Activated naive CD4-positive, alpha-beta T cell treated with anti-CD3 and anti-CD28 coated beads, Interleukin-2, amount 50 U/mL, for 16 hours (primary cell): ENCODE measurements around the gene ELAVL4.

Experiments
- DNase-seq: peaks from one replicate; pipeline ENCODE4 v3.0.0-alpha.2; 2020

Gene ELAVL4

DNA sequence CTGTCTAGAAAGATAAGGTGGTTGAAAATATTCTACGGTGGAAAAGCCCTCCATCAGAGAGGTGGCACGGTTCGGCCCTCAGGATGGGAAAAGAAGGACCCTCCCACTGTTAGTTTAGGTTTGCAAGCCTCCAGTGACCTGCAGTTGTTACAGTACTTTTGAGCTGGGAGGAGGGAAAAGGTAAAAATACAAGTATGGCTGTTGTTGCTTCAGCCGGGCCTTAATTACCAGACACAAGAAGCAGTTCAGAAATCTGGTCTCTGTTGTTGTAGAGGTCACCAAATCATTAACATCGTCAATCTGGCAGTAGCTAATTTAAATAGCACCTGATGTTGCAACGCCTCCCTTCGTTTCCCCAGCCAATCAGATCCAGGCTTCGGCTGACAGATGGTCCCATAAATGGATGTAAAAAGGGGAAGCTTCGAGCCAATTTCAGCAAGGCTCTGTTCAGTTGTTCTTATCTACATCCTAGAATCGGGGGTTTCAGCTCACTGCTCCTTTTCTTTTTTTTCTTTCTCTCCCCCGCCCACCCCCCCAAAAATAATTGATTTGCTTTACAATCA, at the start of gene ELAVL4:
Gene ELAVL4 (plus strand): TSS at position 424 of the 563 bp plus-strand sequence. CDS start 270 bp downstream, outside the sequence.
- DNase-seq: no peak

DNA sequence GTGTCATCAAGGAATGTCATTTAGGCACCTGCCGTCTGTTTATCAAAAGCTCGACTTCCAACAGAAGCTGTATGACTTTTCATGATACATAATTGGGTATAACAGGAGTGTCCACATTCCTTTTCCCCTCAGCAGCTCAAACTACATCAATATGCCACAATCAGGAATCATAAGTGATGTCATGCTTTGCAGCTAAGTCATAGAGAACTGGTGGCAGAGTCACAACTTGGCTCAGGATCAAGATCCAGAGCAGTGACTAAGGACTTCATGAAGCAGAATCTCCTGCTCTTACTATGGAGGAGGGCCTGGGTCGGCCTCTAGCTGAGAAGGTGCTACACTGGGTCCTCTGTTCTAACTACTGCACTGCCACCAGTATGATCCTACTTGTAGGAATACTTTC, 48.4 kb upstream of the ELAVL4 start:
- no peak for DNase-seq

DNA sequence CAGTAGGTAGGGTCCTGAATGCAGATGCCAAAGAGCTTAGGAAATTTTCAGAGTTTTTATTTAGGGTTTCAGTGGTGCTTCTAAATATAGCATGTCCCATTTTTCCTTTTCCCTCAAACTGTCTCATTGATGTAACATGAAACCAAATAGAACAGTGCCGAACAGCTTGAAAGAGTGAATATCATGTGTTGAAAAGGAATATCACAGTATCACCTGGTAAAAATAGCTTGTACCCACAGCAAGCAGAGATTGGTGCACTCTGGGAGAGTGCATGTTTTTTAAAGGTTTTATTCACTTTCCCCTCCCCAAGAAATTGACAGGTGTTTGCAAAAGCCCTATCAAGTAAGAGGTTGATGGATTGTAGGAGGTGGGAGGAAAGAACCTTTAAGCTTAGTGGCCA, 41.9 kb upstream of the ELAVL4 start:
- DNase-seq: no peak

DNA sequence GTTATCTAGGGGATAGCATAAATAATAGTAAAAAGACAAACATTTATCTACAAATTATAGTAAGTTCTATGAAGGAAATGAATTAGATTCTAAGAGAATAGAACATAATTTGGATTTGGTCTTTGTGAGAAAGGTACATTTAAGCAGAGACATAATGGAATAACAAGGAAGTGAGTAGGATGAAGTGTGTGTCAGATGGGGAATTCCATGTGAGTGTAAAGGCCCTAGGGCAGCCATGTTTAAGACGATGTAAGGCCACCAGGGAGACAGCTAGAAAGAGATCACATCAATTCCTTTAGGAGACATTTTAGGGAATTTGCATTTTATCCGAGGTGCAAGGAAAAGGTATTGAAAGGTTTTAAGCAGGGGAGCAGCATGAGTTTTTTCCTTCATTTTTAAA, 33.8 kb upstream of the ELAVL4 start:
- no peak for DNase-seq

DNA sequence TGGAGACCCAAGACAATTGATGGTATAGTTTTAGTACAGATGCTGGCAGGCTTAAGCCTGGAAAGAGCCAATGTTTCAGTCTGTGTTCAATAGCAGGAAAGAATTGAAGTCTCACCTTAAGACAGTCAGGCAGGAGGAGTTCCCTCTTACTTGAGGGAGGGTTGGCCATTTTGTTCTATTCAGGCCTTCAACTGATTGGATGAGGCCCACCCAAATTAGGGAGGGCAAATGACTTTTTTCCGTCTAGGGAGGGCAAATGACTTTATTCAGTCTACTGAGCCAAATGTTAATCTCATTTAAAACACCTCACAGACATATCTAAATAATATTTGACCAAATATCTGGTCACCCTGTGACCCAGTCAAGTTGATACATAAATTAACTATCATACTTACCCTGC, 31.4 kb upstream of the ELAVL4 start:
- DNase-seq: no peak

DNA sequence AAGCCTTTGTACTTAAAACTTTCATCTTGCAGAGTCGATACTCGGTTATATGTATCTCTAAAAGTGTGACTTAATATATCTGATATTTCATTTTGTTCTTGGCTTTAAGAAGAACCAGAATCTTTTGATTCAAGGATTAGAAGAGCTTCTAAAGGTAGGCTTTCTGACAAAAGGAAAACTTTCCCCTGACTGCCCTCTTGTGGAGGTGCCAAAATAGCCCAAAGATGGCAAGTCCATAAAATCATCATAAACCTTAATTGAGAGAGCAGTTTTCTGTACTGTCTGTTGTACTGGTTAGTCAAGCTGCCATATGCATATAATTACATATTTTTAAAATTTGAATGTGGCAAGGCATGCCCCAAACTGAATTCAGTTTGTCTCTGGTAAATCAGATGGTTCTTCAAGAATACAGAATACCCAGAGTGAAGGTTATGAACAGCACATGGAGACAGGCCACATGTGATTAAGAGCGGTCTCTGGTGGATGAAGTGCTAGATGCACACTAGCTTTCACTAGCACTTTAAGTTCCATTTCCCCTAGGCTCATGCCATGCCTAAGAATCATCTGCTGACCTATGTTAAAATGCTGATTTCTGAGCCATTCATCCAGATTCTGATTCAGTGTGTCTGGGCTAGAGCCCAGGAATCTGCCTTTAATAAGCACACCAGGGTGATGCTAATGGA, 27.7 kb upstream of the ELAVL4 start:
- no peak for DNase-seq

DNA sequence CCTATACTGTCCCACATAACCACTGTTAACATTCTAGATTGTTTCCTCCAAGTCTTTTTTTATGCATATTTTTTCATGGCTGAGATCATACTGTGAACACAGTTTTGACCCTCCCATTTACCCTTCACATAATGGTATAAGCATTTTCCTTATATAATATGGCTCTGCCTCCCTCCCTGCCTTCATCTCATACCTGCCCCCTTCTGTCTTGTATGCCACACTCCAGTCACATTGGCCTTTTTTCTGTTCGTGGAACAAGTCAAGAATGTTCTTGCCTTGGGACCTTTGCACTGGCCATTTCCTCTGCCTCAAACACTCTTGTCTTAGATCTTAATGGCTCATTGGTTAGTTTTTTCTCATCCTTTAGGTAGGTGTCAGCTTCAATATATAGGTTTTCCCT, 24.3 kb upstream of the ELAVL4 start:
- DNase-seq: no peak

DNA sequence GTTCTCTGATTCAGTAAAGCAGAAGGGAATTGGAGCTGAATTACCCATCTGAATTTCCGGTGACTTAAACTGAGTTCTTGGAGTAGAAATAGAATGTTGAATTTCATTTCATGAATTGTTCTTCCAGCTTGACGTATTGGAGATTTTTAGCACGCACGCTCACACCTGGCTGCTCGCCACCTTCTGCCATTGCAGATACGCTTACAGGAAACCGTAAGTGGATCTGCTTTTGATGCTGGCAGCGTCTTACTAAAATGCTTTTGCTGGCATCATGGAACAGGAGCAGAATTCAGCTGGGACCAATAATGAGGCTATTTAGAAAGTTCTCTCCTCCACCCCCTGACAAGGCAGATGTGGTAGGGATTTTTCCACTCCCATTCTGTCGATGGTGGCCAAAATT, 17.7 kb upstream of the ELAVL4 start:
- DNase-seq: no peak

DNA sequence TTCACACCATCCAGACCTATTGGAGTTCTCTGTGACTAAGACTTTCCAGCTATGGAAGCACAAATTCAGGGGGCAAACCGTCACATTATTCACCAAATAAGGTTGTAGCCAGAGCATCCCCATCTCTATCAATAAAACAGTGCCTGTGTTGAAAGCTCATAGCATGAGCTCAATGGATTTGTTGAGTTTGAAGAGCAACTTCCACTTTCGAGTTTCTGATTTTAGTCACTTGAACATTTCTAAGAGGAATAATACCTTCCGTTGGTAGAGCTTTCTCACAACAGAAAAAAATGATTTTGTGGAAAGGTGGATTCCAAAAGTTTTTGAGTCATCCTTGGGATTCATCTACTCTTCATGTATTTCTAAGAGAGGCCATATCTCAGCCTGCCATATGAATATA, 13.0 kb upstream of the ELAVL4 start:
- no peak for DNase-seq

DNA sequence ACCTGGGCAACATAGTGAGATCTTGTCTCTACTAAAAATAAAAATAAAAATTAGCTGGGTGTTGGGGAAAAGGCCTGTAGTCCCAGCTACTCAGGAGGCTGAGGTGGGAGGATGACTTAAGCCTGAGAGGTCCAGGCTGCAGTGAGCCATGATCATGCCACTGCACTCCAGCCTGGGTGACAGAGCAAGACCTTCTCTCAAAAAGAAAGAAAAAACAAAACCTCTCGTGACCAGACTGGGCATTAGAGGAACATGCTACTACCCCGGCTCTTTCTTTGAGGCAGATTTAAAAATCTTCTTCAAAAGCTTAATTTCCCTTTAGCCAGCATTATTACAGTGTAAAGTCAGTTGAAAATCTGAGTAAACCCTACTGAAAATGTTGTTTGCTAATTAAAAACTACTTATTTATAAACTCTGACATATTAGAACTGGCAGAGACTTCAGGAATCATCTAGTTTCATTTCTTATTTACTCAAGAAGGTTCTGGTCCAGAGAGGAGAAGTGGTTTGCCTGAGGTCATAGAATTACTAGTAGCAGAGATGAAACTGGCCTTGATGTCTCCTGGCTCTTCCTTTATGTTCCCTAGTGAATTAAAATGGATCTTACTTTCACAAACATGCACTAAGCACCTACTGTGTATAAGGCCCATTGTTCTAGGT, 11.6 kb upstream of the ELAVL4 start:
- DNase-seq: no peak

DNA sequence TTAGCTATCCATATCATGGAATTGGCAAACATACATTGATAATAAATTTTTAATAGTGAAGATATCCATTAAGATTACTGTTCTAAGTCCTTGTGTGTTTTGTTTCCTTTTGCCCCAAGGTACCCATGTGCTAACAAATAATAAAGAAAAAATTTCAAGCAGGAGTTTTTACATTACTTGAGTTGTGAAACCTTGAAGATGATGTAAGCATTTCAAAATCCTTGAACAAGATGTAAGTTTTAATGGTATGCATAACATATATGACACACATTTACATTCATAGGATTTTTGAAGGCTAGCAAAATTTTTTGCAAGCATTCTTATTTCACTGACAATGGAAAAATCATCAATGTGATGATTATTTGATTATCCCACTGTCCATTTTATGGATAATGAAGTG, 10.9 kb upstream of the ELAVL4 start:
- no peak for DNase-seq

DNA sequence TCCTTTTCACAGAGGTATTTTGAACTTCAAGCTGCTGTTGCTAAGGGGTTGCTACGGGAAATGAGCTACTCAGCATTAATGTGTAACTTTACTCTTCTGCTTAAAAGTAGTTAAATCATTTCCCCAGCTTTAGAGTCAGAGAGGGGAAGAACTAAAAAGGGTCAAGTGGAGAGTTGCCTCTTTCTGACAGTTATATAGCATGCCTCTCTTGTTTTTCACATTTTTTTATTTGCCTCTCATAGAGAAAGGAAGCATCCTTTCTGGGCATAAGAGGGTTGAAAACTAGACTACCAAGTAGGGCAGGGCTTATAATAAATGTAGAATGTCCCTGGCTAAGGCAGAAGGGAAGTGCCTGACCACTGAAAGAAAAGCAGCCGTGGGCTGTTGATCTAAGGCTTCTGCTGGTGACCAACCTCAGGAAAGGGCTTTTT, 10.1 kb upstream of the ELAVL4 start:
- DNase-seq: no peak

DNA sequence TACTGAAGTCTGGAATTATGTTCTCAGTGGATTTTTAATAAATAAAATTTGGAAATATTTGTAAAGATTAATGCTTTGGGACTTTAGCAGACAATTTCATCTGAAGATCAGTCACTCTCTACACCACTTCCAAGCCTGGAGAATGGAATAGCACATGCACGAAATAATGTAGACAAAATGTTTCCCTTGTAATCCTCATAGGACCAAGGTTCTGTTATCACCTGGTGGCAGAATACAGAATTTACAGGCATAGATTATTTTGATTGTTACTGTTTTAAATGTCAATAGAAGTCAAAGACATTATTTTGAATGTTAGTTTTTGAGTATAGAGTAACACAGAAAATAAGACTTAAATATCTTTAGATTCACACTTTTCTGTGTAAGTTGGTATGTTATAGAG, 9.1 kb upstream of the ELAVL4 start:
- no peak for DNase-seq

DNA sequence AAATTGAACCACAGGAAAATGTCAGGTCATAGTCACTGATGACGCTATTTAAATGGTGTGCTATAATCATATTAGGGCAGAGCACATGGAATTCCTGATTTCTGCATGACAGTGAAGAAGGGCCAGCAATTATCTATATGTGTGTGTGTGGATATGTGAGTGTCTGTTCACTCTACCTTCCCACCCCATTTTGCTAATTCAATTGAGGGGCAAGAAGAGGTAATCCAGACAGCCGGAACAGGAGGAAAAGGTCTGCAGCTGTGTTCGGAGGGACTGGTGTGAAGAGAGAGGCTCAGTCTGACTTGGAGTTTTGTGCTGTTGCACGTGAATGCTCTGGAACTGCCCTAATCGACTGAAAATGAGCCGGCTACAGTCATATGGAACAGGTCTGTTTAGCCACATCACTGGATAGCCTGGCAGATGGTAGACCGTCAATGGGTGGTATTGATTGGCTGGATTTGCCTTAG, 5.1 kb upstream of the ELAVL4 start:
- no peak for DNase-seq

DNA sequence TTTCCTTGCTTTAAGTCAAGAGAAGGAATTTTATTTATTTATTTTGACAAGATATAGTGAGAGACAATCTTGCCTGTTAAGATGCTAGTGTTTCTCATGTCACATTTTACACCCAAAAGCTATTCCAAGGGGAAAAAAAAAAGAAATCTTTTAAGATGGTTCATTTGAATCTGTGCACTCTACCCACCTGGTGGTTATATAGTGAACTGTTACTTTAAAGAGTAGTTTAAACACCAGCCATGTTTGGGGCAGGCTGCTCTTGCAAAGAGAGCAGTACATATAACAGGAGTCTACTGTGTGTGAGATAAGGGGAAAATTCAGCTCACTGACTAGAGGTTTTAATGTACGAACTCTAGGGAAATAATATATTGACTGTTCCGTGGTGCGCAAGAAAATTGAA, 3.3 kb upstream of the ELAVL4 start:
- DNase-seq: no peak

DNA sequence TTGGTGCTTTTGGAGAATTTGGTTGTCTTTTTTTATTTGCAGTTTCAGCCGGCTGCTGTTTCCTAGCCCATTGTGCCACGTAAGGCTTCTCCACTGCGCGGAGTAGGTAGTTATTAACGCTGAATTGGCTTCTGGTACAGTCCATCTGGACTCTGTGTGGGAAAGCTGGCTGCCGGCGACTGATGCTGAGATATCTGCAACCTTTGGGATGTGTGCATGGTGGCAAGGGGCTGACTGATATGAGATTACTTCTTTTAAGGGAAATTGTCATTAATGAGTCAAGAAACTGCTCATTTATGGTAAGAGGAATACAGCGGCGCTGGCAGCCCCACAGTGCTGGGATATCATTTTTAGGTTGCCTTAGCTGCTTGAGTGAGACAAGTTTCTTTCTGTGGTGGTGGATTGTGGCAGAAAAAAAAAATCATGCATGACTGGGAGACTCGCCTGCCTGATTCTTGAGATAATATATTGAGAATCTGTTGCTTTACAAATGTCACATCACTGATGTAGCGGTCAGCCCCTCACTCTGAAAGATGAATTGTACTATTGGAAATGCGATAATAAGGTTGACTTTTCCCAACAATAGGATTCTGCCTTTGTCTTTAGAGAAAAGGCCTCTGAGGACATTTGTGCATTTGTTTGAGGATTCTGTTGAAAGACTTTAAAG, 2.5 kb upstream of the ELAVL4 start:
- DNase-seq: no peak

DNA sequence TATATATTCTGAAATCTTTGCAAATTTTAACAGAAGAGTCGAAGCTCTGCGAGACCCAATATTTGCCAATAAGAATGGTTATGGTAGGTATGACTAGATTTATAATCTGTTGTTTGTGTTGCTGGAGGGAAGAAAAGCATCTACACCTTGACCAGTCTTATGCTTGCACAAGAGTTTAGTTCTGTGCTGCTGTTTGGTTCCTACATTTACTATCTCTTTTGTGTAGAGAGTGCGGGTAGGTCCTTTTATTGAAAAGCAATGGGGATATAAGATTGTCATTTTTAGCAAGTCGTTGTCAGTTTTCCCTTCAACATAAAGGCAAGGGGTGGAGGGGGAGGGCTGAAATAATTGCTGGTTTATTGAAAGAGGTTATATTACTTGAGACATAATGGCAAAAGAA, 396 bp downstream of the ELAVL4 start:
- no peak for DNase-seq

DNA sequence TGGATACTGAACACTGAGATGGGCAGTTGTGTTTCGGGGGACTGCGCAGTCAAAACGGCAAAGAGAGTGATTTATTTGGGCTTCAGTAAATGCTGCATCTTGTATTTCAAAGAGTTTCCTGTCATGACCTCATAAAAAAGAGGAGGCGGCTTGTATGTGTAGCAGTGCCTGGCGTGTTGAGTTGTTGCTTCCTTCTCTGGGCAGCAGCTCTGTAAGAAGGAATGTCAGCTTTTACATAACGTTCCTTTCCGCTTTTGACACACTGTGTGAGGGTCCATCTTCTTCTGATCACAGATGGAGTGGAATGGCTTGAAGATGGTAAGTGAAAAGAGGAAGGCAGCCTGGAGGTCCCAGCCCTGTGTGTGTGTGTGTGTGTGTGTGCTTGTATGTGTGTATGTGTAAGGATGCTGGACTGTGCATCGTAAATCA, 941 bp downstream of the ELAVL4 start:
- no peak for DNase-seq

DNA sequence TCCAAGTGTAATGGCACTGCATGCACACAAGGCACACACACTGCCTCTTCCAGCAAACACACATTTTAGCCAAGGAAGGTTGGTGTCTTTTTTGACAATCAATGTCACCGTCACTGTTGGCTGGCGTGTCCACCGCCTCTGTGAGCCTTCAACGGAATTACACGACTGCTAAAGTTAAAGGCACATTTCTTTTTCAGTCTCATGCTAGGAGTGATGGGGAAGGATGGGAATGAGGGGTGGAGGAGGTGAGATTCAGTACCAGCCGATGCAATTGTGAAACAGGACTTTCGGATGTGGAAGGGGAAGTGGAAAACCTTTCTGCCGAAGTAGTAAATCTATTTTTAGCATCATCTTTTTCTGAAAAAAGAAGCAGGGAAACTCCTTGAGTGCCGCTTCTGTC, 1.4 kb downstream of the ELAVL4 start:
- DNase-seq: no peak

DNA sequence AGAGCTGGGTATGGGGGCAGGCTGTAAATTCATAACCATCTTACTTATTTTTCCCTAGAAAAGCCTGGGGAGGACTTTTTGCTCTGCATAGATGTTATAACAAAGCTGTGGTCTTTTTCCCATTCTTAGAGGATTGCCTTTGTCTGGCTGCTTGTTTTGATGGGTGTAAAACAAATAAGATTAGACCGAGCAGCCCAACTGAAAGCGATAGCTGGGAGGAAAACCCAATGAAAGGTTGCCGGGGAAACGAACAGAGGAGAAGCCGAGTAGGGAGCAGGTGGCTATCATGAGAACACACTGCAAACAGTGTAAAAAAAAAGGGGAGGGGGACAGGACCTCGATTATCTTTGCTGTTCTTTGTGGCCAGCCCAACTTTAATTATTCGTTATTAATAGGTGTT, 1.9 kb downstream of the ELAVL4 start:
- DNase-seq: no peak

DNA sequence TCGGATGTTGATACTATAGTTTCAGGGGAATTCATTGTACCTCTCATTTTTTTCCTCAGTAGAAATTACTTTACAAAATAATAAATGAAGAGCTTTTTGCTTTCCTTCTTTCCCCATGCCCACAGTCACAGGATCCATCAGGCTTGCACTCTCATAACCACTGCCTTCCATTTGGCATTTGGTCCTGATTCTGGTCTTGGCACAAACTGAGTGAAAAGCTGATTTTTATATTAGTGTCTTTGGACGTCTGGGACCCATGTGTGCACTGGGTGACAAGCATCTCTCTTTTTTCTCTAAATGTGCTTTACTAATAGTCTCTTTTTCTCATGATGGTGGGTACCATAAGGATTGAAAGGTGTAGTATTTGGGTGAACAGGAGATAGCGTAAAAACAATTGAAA, 2.8 kb downstream of the ELAVL4 start:
- DNase-seq: no peak

DNA sequence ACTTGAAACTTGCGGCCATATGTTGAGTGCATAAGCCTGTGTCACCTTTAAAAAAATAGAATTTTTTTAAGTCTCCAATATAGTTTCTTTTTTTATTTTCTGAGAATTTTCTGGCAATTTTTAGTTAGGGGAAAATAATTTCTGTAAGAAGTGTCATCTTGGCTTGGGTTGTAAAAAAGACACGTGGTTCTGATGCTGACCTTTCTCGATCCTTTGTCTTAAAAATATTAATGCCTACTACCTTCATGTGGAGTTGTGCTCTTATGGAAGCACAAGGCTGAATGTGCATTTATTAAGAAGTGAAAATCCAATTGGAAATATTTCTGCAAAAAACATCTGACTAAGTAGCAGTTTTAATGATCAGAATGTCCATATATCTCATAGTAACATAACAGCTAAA, 3.5 kb downstream of the ELAVL4 start:
- no peak for DNase-seq

DNA sequence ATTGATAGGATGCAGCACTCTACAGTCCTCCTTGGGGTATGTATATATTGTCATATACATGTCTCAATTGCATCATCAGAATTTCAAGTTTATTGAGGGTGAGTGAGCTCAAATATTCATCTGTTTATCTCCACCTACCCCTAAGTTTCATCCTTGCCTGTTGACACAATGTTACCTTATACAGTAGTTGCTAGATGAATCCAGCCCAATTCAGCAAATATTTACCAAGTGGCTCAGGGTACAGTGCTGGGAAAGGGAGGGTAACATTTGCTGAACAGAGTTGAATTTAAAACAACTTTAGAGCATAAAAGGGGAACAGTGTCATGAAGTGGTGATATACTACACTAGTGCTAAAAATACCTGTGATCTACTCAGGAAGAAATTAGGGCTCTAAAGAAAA, 14.4 kb downstream of the ELAVL4 start:
- no peak for DNase-seq
